HEK293 (cell line): ENCODE results near the gene ZNHIT1.

Experiments used
- CTCF ChIA-PET: fragments of 350-600 bp; formaldehyde crosslinking; extraction: SDS; loops from one replicate; lab custom pipeline; 2021; ENCODE audit warnings: antibody characterized with exemption; lab: Yijun Ruan, JAX
- POLR2A ChIA-PET: fragments of 300-600 bp; formaldehyde crosslinking; extraction: SDS; loops from one replicate; lab custom pipeline; 2020; ENCODE audit warnings: antibody characterized with exemption, inconsistent platforms; lab: Yijun Ruan, JAX
- H3K27ac ChIP-seq: fragments of 200-500 bp; sonication (Bioruptor generic); 2 replicates; pipeline ENCODE4 v1.5.1; 2014; ENCODE audit warnings: low read depth, low read length, control low read depth, inconsistent platforms; ENCODE audit errors: extremely low read depth
- H3K36me3 ChIP-seq, 2 experiments: fragments of 200-500 bp in 1 of 2; sonication (Bioruptor generic) in 1 of 2; 1 replicate in 1 of 2; 2 replicates in 1 of 2; pipeline ENCODE4 v1.5.1; 2014 to 2017; ENCODE audit warnings: inconsistent platforms in 2 of 2, low read length in 2 of 2; ENCODE audit not compliant: control insufficient read depth in 2 of 2, insufficient read depth in 1 of 2
- H3K4me1 ChIP-seq: fragments of 200-500 bp; sonication (Bioruptor generic); 2 replicates; pipeline ENCODE4 v1.5.1; 2014; ENCODE audit warnings: mild to moderate bottlenecking, low read length, inconsistent platforms; ENCODE audit not compliant: control insufficient read depth, insufficient read depth
- H3K4me3 ChIP-seq: 2 replicates; pipeline ENCODE4 v1.5.1; 2011; ENCODE audit warnings: low read depth, mild to moderate bottlenecking, control low read depth, low read length, moderate library complexity
- H3K9me3 ChIP-seq: fragments of 200-500 bp; sonication (Bioruptor generic); 2 replicates; pipeline ENCODE4 v1.5.1; 2014; ENCODE audit warnings: low read depth, low read length, inconsistent platforms; ENCODE audit not compliant: control insufficient read depth, insufficient read depth
- FEZF1 ChIP-seq: fragments of 450-650 bp; formaldehyde crosslinking; IDR thresholded peaks from 2 replicates; pipeline ENCODE4 v1.5.1; 2016; ENCODE audit warnings: missing biosample characterization, missing genetic modification characterization
- OSR2 ChIP-seq: fragments of 450-650 bp; formaldehyde crosslinking; IDR thresholded peaks from 2 replicates; pipeline ENCODE4 v1.5.1; 2016; ENCODE audit warnings: missing biosample characterization, missing genetic modification characterization
- WT1 ChIP-seq: fragments of 450-650 bp; formaldehyde crosslinking; IDR thresholded peaks from 2 replicates; pipeline ENCODE4 v1.5.1; 2016; ENCODE audit warnings: missing biosample characterization, missing genetic modification characterization
- ZBTB21 ChIP-seq: fragments of 450-650 bp; formaldehyde crosslinking; IDR thresholded peaks from 2 replicates; pipeline ENCODE4 v1.5.1; 2017; ENCODE audit warnings: missing biosample characterization, missing genetic modification characterization
- ZIC2 ChIP-seq: fragments of 450-650 bp; formaldehyde crosslinking; IDR thresholded peaks from 2 replicates; pipeline ENCODE4 v1.5.1; 2016; ENCODE audit warnings: missing biosample characterization, missing genetic modification characterization
- ZNF10 ChIP-seq: fragments of 450-650 bp; formaldehyde crosslinking; IDR thresholded peaks from 2 replicates; pipeline ENCODE4 v1.5.1; 2017; ENCODE audit warnings: missing biosample characterization, missing genetic modification characterization
- ZNF391 ChIP-seq: fragments of 450-650 bp; formaldehyde crosslinking; IDR thresholded peaks from 2 replicates; pipeline ENCODE4 v1.5.1; 2016; ENCODE audit warnings: low read depth, missing biosample characterization, missing genetic modification characterization, borderline replicate concordance
- ZNF416 ChIP-seq: fragments of 450-650 bp; formaldehyde crosslinking; IDR thresholded peaks from 2 replicates; pipeline ENCODE4 v1.5.1; 2016; ENCODE audit warnings: missing biosample characterization, missing genetic modification characterization
- ZNF776 ChIP-seq: fragments of 450-650 bp; formaldehyde crosslinking; IDR thresholded peaks from 2 replicates; pipeline ENCODE4 v1.5.0; 2017; ENCODE audit warnings: missing biosample characterization, missing genetic modification characterization, borderline replicate concordance
- TF ChIP-seq, protein P1 (sequence below): fragments of 450-650 bp; formaldehyde crosslinking; IDR thresholded peaks from 2 replicates; pipeline ENCODE4 v1.5.1; 2016; ENCODE audit warnings: missing biosample characterization, missing genetic modification characterization
- TF ChIP-seq, protein P2 (sequence below): fragments of 450-650 bp; formaldehyde crosslinking; IDR thresholded peaks from 2 replicates; pipeline ENCODE4 v1.5.1; 2016; ENCODE audit warnings: missing biosample characterization, missing genetic modification characterization
- TF ChIP-seq, protein P3 (sequence below): fragments of 450-650 bp; formaldehyde crosslinking; IDR thresholded peaks from 2 replicates; pipeline ENCODE4 v1.5.1; 2016; ENCODE audit warnings: missing biosample characterization, missing genetic modification characterization
- TF ChIP-seq, protein P4 (sequence below): fragments of 450-650 bp; formaldehyde crosslinking; IDR thresholded peaks from 2 replicates; pipeline ENCODE4 v1.5.1; 2016; ENCODE audit warnings: missing biosample characterization, missing genetic modification characterization
- TF ChIP-seq, protein P5 (sequence below): fragments of 450-650 bp; formaldehyde crosslinking; conservative IDR thresholded peaks from 2 replicates; pipeline ENCODE4 v1.5.1; 2016; ENCODE audit warnings: low read depth, missing biosample characterization, missing genetic modification characterization
- TF ChIP-seq, protein P6 (sequence below): fragments of 450-650 bp; formaldehyde crosslinking; optimal IDR thresholded peaks from 2 replicates; pipeline ENCODE3; 2016; ENCODE audit warnings: missing biosample characterization, mild to moderate bottlenecking, missing genetic modification characterization

The ZNHIT1 gene

DNA sequence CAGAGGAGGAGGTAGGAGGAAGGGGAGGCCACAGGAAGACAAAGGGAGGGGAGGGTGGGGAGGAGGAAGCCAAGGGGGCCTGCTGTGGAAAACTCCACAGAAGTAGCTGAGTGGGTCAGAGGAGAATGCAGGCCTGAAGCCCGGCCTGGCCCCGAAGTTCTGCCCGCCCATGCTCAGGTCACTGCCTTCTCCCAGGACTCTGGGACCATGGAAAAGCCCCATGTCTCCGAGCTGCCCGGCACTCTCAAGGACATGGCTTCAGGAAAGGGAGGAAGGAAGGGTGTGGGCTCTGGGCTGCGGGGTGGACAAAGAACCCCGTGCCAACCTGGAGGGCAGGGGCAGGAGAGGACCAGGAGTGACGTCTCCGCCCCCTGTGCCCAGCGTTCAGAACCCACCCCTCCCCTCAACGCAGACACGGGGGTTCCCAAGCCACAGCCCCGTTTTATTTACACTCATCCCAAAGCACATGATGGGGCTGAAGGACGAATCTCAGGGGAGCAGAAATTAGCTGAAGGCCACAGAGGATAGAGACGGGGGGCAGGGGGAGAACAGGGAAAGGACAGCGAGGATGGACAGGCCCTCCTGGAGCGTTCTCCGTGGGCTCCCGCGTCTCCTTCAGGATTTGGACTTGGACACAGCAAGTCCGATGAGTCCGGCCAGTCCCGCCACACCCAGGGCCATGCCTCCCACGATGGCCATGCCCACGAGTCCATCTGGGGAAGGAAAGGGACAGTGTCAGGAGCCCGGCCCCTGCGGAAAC lies 21.4 kb downstream of the ZNHIT1 start (continued):
- TF ChIP-seq, protein P1, sequence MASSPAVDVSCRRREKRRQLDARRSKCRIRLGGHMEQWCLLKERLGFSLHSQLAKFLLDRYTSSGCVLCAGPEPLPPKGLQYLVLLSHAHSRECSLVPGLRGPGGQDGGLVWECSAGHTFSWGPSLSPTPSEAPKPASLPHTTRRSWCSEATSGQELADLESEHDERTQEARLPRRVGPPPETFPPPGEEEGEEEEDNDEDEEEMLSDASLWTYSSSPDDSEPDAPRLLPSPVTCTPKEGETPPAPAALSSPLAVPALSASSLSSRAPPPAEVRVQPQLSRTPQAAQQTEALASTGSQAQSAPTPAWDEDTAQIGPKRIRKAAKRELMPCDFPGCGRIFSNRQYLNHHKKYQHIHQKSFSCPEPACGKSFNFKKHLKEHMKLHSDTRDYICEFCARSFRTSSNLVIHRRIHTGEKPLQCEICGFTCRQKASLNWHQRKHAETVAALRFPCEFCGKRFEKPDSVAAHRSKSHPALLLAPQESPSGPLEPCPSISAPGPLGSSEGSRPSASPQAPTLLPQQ (tag by site-specific recombination), result no peak

DNA sequence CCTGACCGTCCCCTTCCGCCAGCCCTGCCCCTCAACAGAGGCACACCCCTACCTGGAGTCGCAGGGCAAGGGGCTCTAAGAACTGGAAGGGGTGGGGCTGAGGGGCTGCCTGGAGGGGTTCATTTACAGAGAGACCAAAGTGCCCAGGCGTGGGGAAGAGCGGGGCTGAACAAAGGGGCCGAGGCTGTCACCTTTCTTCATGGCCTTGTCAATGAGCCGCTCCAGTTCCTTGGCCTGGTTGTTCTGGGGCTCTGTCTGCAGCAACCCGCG lies 21.9 kb downstream of the ZNHIT1 start:
- ChIA-PET CTCF (no interaction called here), POLR2A (no interaction called here)
- Histone ChIP-seq H3K4me1 (no peaks in the 10 kb centered on the region), H3K27ac (no peak overlapping the region), H3K9me3 (no peaks in the 10 kb centered on the region), H3K4me3 (no peak overlapping the region), H3K36me3 (peaks cover 0 to 45% of the 10 kb centered on the region in 2 experiments; a peak in 2 of 3 replicates)
- TF ChIP-seq ZBTB21 (tag by site-specific recombination) (no peak), ZNF10 (tag by site-specific recombination) (no peak), WT1 (tag by site-specific recombination) (no peak), ZIC2 (no peak), OSR2 (tag by site-specific recombination) (no peak), ZNF391 (tag by site-specific recombination) (no peak), FEZF1 (tag by site-specific recombination) (no peak), ZNF416 (no peak), ZNF776 (tag by site-specific recombination) (no peak)
- TF ChIP-seq, protein P2, sequence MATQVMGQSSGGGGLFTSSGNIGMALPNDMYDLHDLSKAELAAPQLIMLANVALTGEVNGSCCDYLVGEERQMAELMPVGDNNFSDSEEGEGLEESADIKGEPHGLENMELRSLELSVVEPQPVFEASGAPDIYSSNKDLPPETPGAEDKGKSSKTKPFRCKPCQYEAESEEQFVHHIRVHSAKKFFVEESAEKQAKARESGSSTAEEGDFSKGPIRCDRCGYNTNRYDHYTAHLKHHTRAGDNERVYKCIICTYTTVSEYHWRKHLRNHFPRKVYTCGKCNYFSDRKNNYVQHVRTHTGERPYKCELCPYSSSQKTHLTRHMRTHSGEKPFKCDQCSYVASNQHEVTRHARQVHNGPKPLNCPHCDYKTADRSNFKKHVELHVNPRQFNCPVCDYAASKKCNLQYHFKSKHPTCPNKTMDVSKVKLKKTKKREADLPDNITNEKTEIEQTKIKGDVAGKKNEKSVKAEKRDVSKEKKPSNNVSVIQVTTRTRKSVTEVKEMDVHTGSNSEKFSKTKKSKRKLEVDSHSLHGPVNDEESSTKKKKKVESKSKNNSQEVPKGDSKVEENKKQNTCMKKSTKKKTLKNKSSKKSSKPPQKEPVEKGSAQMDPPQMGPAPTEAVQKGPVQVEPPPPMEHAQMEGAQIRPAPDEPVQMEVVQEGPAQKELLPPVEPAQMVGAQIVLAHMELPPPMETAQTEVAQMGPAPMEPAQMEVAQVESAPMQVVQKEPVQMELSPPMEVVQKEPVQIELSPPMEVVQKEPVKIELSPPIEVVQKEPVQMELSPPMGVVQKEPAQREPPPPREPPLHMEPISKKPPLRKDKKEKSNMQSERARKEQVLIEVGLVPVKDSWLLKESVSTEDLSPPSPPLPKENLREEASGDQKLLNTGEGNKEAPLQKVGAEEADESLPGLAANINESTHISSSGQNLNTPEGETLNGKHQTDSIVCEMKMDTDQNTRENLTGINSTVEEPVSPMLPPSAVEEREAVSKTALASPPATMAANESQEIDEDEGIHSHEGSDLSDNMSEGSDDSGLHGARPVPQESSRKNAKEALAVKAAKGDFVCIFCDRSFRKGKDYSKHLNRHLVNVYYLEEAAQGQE, result no peak
- TF ChIP-seq, protein P3, sequence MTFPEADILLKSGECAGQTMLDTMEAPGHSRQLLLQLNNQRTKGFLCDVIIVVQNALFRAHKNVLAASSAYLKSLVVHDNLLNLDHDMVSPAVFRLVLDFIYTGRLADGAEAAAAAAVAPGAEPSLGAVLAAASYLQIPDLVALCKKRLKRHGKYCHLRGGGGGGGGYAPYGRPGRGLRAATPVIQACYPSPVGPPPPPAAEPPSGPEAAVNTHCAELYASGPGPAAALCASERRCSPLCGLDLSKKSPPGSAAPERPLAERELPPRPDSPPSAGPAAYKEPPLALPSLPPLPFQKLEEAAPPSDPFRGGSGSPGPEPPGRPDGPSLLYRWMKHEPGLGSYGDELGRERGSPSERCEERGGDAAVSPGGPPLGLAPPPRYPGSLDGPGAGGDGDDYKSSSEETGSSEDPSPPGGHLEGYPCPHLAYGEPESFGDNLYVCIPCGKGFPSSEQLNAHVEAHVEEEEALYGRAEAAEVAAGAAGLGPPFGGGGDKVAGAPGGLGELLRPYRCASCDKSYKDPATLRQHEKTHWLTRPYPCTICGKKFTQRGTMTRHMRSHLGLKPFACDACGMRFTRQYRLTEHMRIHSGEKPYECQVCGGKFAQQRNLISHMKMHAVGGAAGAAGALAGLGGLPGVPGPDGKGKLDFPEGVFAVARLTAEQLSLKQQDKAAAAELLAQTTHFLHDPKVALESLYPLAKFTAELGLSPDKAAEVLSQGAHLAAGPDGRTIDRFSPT, result no peak
- TF ChIP-seq, protein P4, sequence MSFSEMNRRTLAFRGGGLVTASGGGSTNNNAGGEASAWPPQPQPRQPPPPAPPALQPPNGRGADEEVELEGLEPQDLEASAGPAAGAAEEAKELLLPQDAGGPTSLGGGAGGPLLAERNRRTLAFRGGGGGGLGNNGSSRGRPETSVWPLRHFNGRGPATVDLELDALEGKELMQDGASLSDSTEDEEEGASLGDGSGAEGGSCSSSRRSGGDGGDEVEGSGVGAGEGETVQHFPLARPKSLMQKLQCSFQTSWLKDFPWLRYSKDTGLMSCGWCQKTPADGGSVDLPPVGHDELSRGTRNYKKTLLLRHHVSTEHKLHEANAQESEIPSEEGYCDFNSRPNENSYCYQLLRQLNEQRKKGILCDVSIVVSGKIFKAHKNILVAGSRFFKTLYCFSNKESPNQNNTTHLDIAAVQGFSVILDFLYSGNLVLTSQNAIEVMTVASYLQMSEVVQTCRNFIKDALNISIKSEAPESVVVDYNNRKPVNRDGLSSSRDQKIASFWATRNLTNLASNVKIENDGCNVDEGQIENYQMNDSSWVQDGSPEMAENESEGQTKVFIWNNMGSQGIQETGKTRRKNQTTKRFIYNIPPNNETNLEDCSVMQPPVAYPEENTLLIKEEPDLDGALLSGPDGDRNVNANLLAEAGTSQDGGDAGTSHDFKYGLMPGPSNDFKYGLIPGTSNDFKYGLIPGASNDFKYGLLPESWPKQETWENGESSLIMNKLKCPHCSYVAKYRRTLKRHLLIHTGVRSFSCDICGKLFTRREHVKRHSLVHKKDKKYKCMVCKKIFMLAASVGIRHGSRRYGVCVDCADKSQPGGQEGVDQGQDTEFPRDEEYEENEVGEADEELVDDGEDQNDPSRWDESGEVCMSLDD (tag by site-specific recombination), result no peak
- TF ChIP-seq, protein P5, sequence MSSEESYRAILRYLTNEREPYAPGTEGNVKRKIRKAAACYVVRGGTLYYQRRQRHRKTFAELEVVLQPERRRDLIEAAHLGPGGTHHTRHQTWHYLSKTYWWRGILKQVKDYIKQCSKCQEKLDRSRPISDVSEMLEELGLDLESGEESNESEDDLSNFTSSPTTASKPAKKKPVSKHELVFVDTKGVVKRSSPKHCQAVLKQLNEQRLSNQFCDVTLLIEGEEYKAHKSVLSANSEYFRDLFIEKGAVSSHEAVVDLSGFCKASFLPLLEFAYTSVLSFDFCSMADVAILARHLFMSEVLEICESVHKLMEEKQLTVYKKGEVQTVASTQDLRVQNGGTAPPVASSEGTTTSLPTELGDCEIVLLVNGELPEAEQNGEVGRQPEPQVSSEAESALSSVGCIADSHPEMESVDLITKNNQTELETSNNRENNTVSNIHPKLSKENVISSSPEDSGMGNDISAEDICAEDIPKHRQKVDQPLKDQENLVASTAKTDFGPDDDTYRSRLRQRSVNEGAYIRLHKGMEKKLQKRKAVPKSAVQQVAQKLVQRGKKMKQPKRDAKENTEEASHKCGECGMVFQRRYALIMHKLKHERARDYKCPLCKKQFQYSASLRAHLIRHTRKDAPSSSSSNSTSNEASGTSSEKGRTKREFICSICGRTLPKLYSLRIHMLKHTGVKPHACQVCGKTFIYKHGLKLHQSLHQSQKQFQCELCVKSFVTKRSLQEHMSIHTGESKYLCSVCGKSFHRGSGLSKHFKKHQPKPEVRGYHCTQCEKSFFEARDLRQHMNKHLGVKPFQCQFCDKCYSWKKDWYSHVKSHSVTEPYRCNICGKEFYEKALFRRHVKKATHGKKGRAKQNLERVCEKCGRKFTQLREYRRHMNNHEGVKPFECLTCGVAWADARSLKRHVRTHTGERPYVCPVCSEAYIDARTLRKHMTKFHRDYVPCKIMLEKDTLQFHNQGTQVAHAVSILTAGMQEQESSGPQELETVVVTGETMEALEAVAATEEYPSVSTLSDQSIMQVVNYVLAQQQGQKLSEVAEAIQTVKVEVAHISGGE (tag by site-specific recombination), result no peak
- TF ChIP-seq, protein P6, sequence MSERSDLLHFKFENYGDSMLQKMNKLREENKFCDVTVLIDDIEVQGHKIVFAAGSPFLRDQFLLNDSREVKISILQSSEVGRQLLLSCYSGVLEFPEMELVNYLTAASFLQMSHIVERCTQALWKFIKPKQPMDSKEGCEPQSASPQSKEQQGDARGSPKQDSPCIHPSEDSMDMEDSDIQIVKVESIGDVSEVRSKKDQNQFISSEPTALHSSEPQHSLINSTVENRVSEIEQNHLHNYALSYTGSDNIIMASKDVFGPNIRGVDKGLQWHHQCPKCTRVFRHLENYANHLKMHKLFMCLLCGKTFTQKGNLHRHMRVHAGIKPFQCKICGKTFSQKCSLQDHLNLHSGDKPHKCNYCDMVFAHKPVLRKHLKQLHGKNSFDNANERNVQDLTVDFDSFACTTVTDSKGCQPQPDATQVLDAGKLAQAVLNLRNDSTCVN (tag by site-specific recombination), result no peak
